Spleen (tissue), 11 donors: Measurements from ENCODE around the gene CDKN3. TPM values are rescaled to one million over a fixed set of nuclear protein-coding genes. Genes with fewer than 3 reads are reported as not detected.

Experiments
- DNase-seq: peaks from one replicate; pipeline ENCODE4 v3.0.0-alpha.2; 2020
- H3K27ac ChIP-seq, 8 donors: fragments of 200-600 bp; sonication (generic) in 7 of 8; 1 replicate in 4 of 8; 2 replicates in 4 of 8; pipeline versions ENCODE4 v1.5.0 to v1.8.0; 2016 to 2021; ENCODE audit warnings: inconsistent platforms in 4 of 8, mild to moderate bottlenecking in 4 of 8, moderate library complexity in 1 of 8
- H3K27me3 ChIP-seq, 7 donors: fragments of 200-600 bp; sonication (generic) in 6 of 7; replicated peaks in 1 of 7; 1 replicate in 4 of 7; 2 replicates in 3 of 7; pipeline versions ENCODE4 v1.5.0 to v1.8.0; 2016 to 2021; ENCODE audit warnings: inconsistent platforms in 3 of 7, mild to moderate bottlenecking in 1 of 7
- H3K36me3 ChIP-seq, 6 donors: fragments of 200-600 bp; sonication (generic) in 5 of 6; 1 replicate in 4 of 6; 2 replicates in 2 of 6; pipeline versions ENCODE4 v1.5.0 to v1.8.0; 2016 to 2021; ENCODE audit warnings: inconsistent platforms in 2 of 6
- H3K4me1 ChIP-seq, 6 donors: fragments of 200-600 bp; sonication (generic) in 5 of 6; 1 replicate in 3 of 6; 2 replicates in 3 of 6; pipeline versions ENCODE4 v1.5.0 to v1.8.0; 2016 to 2021; ENCODE audit warnings: inconsistent platforms in 3 of 6
- H3K4me3 ChIP-seq, 8 donors: fragments of 200-600 bp; sonication (generic) in 7 of 8; 1 replicate in 4 of 8; 2 replicates in 4 of 8; pipeline versions ENCODE4 v1.5.0 to v1.8.0; 2016 to 2021; ENCODE audit warnings: inconsistent platforms in 4 of 8, mild to moderate bottlenecking in 4 of 8, moderate library complexity in 2 of 8
- H3K9me3 ChIP-seq, 8 donors: fragments of 200-600 bp; sonication (generic) in 7 of 8; 1 replicate in 4 of 8; 2 replicates in 4 of 8; pipeline versions ENCODE4 v1.5.0 to v1.8.0; 2016 to 2021; ENCODE audit warnings: inconsistent platforms in 4 of 8
- POLR2A ChIP-seq, 3 donors: fragments of 450-650 bp; IDR thresholded peaks; one replicate each; pipeline ENCODE4 v1.5.1; 2017; ENCODE audit warnings: antibody characterized with exemption in 3 of 3, mild to moderate bottlenecking in 1 of 3
- POLR2AphosphoS5 ChIP-seq, 3 donors: sonication (generic); formaldehyde crosslinking; IDR thresholded peaks; one replicate each; pipeline ENCODE4 v1.5.1; 2017; ENCODE audit warnings: antibody characterized with exemption in 3 of 3
- WGBS, 5 donors: extraction: QIAGEN DNeasy Blood & Tissue Kit in 3 of 5; methylation state at CpG; one replicate each; pipeline versions ENCODE4 v1.1.5 to v1.1.7; 2013 to 2018; 5-methylcytosine and 5-hydroxymethylcytosine counted together
- intact Hi-C: fragments of 100-400 bp; cut with DNase I; formaldehyde crosslinking; loops from one replicate; pipeline ENCODE4 v1.15.0; 2023; ENCODE audit warnings: low total_unique reads
- polyA plus RNA-seq, 3 donors: library from polyadenylated mRNA; stranded (reverse); fragments of 200-250 nt; gene quantifications; one replicate each; pipeline ENCODE4 v1.2.1, GENCODE V29; 2013
- total RNA-seq, 7 donors: library from RNA; depleted of rRNA in 3 of 7; stranded (reverse); fragments of >200 nt in 3 of 7; fragmentation: NEBNext Ultra II Directional in 4 of 7; extraction: Animal tissue kit (Norgen Biotek cat#: 25700) in 4 of 7; gene quantifications; one replicate each; pipeline versions ENCODE4 v1.1.0 to v1.2.1, GENCODE V29; 2016 to 2021
- TF ChIP-seq, protein P1 (sequence below), 11 experiments: fragments of 200-600 bp in 7 of 11; fragments of 450-650 bp in 4 of 11; sonication (generic) in 4 of 11; IDR thresholded peaks in 8 of 11; conservative IDR thresholded peaks in 3 of 11; 1 replicate in 7 of 11; 2 replicates in 4 of 11; pipeline versions ENCODE4 v1.4.0 to v1.8.0; 2016 to 2021; ENCODE audit warnings: antibody characterized with exemption in 11 of 11, inconsistent platforms in 4 of 11, mild to moderate bottlenecking in 1 of 11
- donor health status: healthy with polysubstance abuse.
- donor health status: DM: no; HTN: no; CAD: no; lungs with moderate emphysema.
- donor health status: DM: no; HTN: no; CAD: no.
- donor health status: Bipolar disorder and iron deficiency.
- donor health status: healthy.
- donor health status: DM: no; HTN: no; CAD: no.
- donor health status: DM: yes; HTN: yes; CAD: no.

CDKN3 gene
- total and polyA plus RNA-seq, 10 donors: 1.7 to 21.3 (median 5.4) TPM

- 49 to 70% (median 60%) methylated on average over 9 of the region's 9 CpGs for WGBS, 5 donors
- H3K27me3 ChIP-seq: no peaks in the 10 kb centered on the region
- H3K36me3 ChIP-seq: no peaks in the 10 kb centered on the region
- H3K9me3 ChIP-seq: no peaks in the 10 kb centered on the region
- intact Hi-C loops: no loop called here
- peaks cover 0 to 9% (median 0%) of the 10 kb centered on the region in 6 donors for H3K4me1 ChIP-seq
- H3K4me3 ChIP-seq: no peak overlapping the region
- peak overlapping the region in 1 of 8 donors; percentile 28 for H3K27ac ChIP-seq
- TF ChIP-seq POLR2AphosphoS5 (IDR thresholded peaks at IDR 0.05) (peak in 1 of 3 donors; percentile 26), POLR2A (IDR thresholded peaks at IDR 0.05) (no peak)
- TF ChIP-seq, protein P1, sequence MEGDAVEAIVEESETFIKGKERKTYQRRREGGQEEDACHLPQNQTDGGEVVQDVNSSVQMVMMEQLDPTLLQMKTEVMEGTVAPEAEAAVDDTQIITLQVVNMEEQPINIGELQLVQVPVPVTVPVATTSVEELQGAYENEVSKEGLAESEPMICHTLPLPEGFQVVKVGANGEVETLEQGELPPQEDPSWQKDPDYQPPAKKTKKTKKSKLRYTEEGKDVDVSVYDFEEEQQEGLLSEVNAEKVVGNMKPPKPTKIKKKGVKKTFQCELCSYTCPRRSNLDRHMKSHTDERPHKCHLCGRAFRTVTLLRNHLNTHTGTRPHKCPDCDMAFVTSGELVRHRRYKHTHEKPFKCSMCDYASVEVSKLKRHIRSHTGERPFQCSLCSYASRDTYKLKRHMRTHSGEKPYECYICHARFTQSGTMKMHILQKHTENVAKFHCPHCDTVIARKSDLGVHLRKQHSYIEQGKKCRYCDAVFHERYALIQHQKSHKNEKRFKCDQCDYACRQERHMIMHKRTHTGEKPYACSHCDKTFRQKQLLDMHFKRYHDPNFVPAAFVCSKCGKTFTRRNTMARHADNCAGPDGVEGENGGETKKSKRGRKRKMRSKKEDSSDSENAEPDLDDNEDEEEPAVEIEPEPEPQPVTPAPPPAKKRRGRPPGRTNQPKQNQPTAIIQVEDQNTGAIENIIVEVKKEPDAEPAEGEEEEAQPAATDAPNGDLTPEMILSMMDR (IDR thresholded peaks at IDR 0.05 in 8 of 11, conservative IDR thresholded peaks at IDR 0.05 in 3 of 11): no peak
- DNase-seq: no peak
Measured at GRCh38 chr14:54364555-54365415, 32.0 kb upstream of the CDKN3 start.

DNA sequence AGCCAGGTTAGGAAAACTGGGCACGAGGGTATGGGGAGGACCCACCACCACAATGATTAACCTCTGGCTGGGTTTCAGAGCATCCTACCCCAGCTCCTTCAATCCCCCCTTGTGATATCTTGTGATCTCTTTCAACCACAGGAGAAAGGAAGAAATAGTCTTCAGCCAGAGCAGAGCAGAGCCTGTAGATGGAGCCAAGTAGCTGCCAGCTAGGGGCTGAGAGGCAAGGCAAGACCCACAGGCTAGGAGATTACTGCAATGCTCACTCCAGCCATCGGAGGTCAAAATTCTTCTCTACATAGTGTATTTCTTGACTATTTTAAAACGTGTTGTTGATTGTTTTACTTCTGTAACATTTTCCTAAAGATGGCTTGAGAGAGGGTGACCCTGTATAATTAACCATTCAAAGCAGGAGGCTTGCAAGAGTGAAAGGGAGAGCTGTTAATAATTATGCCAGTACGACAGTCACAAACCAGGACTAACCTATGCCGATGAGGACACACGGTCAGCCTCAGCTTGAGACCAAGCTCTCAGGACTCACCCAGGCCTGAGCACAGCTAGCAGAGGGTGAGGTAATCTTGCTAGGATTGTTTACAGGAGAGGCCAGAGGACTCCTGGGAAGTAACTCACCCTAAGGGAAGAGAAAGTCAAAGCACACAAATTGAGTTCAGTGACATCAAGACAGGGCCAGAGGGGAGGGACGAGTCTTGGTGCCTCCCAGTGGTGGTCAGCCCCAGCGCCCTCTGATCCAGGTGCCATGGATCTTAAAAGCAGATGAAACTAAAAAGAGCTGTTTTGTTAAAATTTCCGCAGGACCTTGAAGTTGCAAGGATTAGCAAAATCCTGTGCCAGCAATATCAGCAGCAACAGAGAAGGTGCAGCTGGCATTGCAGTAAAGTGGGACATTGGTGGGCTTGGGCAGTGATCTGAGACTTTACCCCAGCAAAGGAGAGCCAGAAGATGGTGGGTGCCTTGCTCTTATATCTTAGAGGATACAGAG, 29.8 kb upstream of the CDKN3 start:
- intact Hi-C loops: no loop called here
- no peak overlapping the region for H3K4me3 ChIP-seq
- no peaks in the 10 kb centered on the region for H3K36me3 ChIP-seq
- no peak for DNase-seq
- peaks cover 0 to 9% (median 0%) of the 10 kb centered on the region in 6 donors for H3K4me1 ChIP-seq
- TF ChIP-seq POLR2A (IDR thresholded peaks at IDR 0.05): no peak
- TF ChIP-seq, protein P1 (IDR thresholded peaks at IDR 0.05 in 8 of 11, conservative IDR thresholded peaks at IDR 0.05 in 3 of 11): peak in 2 of 11 experiments; percentile 14 to 31
- TF ChIP-seq POLR2AphosphoS5 (IDR thresholded peaks at IDR 0.05): no peak
- H3K27ac ChIP-seq: no peak overlapping the region
- no peaks in the 10 kb centered on the region for H3K27me3 ChIP-seq
- 61 to 68% (median 65%) methylated on average over 9 of the region's 9 CpGs for WGBS, 5 donors
- no peaks in the 10 kb centered on the region for H3K9me3 ChIP-seq

- 67 to 99% (median 88%) methylated on average over 4 of the region's 4 CpGs for WGBS, 5 donors
- no peak for TF ChIP-seq POLR2A (IDR thresholded peaks at IDR 0.05)
- no peak for TF ChIP-seq POLR2AphosphoS5 (IDR thresholded peaks at IDR 0.05)
- TF ChIP-seq, protein P1 (IDR thresholded peaks at IDR 0.05 in 8 of 11, conservative IDR thresholded peaks at IDR 0.05 in 3 of 11): no peak
- intact Hi-C loops: no loop called here
Measured at GRCh38 chr14:54368291-54368690, 28.5 kb upstream of the CDKN3 start.

More at GRCh38 chr14:54368291-54368690, 28.5 kb upstream of the CDKN3 start:
- H3K9me3 ChIP-seq: no peaks in the 10 kb centered on the region
- DNase-seq: no peak
- H3K4me1 ChIP-seq: peaks cover 0 to 9% (median 0%) of the 10 kb centered on the region in 6 donors
- H3K4me3 ChIP-seq: no peak overlapping the region
- H3K27me3 ChIP-seq: no peaks in the 10 kb centered on the region
- H3K27ac ChIP-seq: no peak overlapping the region
- H3K36me3 ChIP-seq: no peaks in the 10 kb centered on the region
